GM12865 (cell line): ENCODE data around the gene SDHAF2.

ENCODE experiments used
- DNase-seq: peaks from one replicate; pipeline ENCODE4 v3.0.0; 2010; ENCODE audit warnings: low read depth
- H3K4me3 ChIP-seq: 2 replicates; pipeline ENCODE4 v1.5.1; 2011; ENCODE audit warnings: mild to moderate bottlenecking, low read depth, low read length, control low read depth
- CTCF ChIP-seq: IDR thresholded peaks from 2 replicates; pipeline ENCODE4 v1.5.1; 2011; ENCODE audit warnings: low read length, control low read depth, low read depth, inconsistent platforms; ENCODE audit not compliant: insufficient read depth; ENCODE audit errors: missing control alignments

Gene SDHAF2

GRCh38 chr11:61446211-61446651 is 16.3 kb downstream of the SDHAF2 start:
- peak; percentile 89 for TF ChIP-seq CTCF
- peak; percentile 83 for DNase-seq
- no peak overlapping the region for H3K4me3 ChIP-seq

GRCh38 chr11:61447601-61448551 is 18.0 kb downstream of the SDHAF2 start:
- H3K4me3 ChIP-seq: no peak overlapping the region
- TF ChIP-seq CTCF: no peak
- DNase-seq: no peak

- DNase-seq: no peak
- no peak overlapping the region for H3K4me3 ChIP-seq
- no peak for TF ChIP-seq CTCF
Observed at GRCh38 chr11:61448552-61448927, 18.6 kb downstream of the SDHAF2 start.

GRCh38 chr11:61452825-61453224 is 22.9 kb downstream of the SDHAF2 start:
- H3K4me3 ChIP-seq: no peak overlapping the region
- TF ChIP-seq CTCF: no peak

GRCh38 chr11:61453695-61454094 is 23.8 kb downstream of the SDHAF2 start:
- DNase-seq: no peak
- no peak for TF ChIP-seq CTCF
- no peak overlapping the region for H3K4me3 ChIP-seq

More at GRCh38 chr11:61452825-61453224, 22.9 kb downstream of the SDHAF2 start:
- DNase-seq: no peak

- no peak for DNase-seq
- H3K4me3 ChIP-seq: no peak overlapping the region
- TF ChIP-seq CTCF: no peak
Observed at GRCh38 chr11:61454520-61454919, 24.6 kb downstream of the SDHAF2 start.

- no peak for DNase-seq
Observed at GRCh38 chr11:61460474-61460881, 30.6 kb downstream of the SDHAF2 start.

More at GRCh38 chr11:61460474-61460881, 30.6 kb downstream of the SDHAF2 start:
- TF ChIP-seq CTCF: no peak
- no peak overlapping the region for H3K4me3 ChIP-seq
